ENCODE data around the gene WNT9B. TPM values are rescaled to one million over a fixed set of nuclear protein-coding genes. Genes with fewer than 3 reads are reported as not detected.

Gene WNT9B
- total and polyA plus RNA-seq, 8 donors: 0.12 to 0.32 (median 0.28) TPM; not detected in 3

GRCh38 chr17:46898364-46898763 lies 47.0 kb downstream of the WNT9B start:
- 55 to 63% methylated on average over 2 of the region's 2 CpGs for WGBS, 2 donors

GRCh38 chr17:46898860-46899259 lies 47.5 kb downstream of the WNT9B start:
- no peak for FAIRE-seq
- H3K27me3 ChIP-seq: no peaks in the 10 kb centered on the region
- no peak for ATAC-seq
- H3K4me3 ChIP-seq: no peak overlapping the region
- no peaks in the 10 kb centered on the region for H3K9me3 ChIP-seq
- TF ChIP-seq CTCF (IDR thresholded peaks at IDR 0.05): no peak
- H3K36me3 ChIP-seq: no peaks in the 10 kb centered on the region
- no peak overlapping the region for H3K27ac ChIP-seq
- no peak for DNase-seq
- WGBS, 2 donors: 88 to 96% methylated on average over 5 of the region's 5 CpGs
- H3K4me1 ChIP-seq: no peaks in the 10 kb centered on the region
- intact Hi-C loops (cut with DNase I): no loop called here

More at GRCh38 chr17:46898364-46898763, 47.0 kb downstream of the WNT9B start:
- H3K27me3 ChIP-seq: no peaks in the 10 kb centered on the region
- ATAC-seq (no peak), DNase-seq (no peak), FAIRE-seq (no peak)
- intact Hi-C loops (cut with DNase I): no loop called here
- no peaks in the 10 kb centered on the region for H3K9me3 ChIP-seq
- TF ChIP-seq CTCF (IDR thresholded peaks at IDR 0.05): no peak
- H3K4me3 ChIP-seq: no peak overlapping the region
- H3K27ac ChIP-seq: no peak overlapping the region
- H3K36me3 ChIP-seq: no peaks in the 10 kb centered on the region
- H3K4me1 ChIP-seq: no peaks in the 10 kb centered on the region

GRCh38 chr17:46901291-46901690 lies 49.9 kb downstream of the WNT9B start:
- intact Hi-C loops (cut with DNase I): no loop called here
- FAIRE-seq (no peak), ATAC-seq (no peak), DNase-seq (peak in 1 of 6 donors; percentile 32)
- WGBS, 2 donors: 80 to 84% methylated on average over 9 of the region's 9 CpGs
- Histone ChIP-seq H3K27ac (no peak overlapping the region), H3K27me3 (no peaks in the 10 kb centered on the region), H3K4me1 (no peaks in the 10 kb centered on the region), H3K36me3 (no peaks in the 10 kb centered on the region), H3K4me3 (no peak overlapping the region), H3K9me3 (no peaks in the 10 kb centered on the region)
- TF ChIP-seq CTCF (IDR thresholded peaks at IDR 0.05): no peak

- no peaks in the 10 kb centered on the region for H3K9me3 ChIP-seq
- H3K27ac ChIP-seq: no peak overlapping the region
- DNase-seq: peak in 1 of 6 donors; percentile 4
- no peak for TF ChIP-seq CTCF (IDR thresholded peaks at IDR 0.05)
- no peaks in the 10 kb centered on the region for H3K4me1 ChIP-seq
- intact Hi-C loops (cut with DNase I): no loop called here
- H3K27me3 ChIP-seq: no peaks in the 10 kb centered on the region
- no peak overlapping the region for H3K4me3 ChIP-seq
- no peak for FAIRE-seq
- H3K36me3 ChIP-seq: no peaks in the 10 kb centered on the region
- 71 to 78% methylated on average over 4 of the region's 4 CpGs for WGBS, 2 donors
- no peak for ATAC-seq
Observed at GRCh38 chr17:46903762-46904672, 52.6 kb downstream of the WNT9B start.
